SK-N-SH treated with all-trans-retinoic acid at 6 μM for 48 hours (cell line): ENCODE data around the gene SLC4A3.

ENCODE experiments used
- ARNTL ChIP-seq: fragments of 450-650 bp; formaldehyde crosslinking; IDR thresholded peaks from 2 replicates; pipeline ENCODE4 v1.5.0; 2020; ENCODE audit warnings: low read depth, mild to moderate bottlenecking, moderate library complexity, borderline replicate concordance
- CREB5 ChIP-seq: fragments of 250-450 bp; sonication (Bioruptor Pico); IDR thresholded peaks from 2 replicates; pipeline ENCODE4 v1.5.1; 2020; ENCODE audit warnings: low read depth, mild to moderate bottlenecking, moderate library complexity
- OSR1 ChIP-seq: fragments of 250-450 bp; sonication (Bioruptor Pico); IDR thresholded peaks from 2 replicates; pipeline ENCODE4 v1.8.0; 2022; ENCODE audit warnings: moderate library complexity, mild to moderate bottlenecking, inconsistent platforms
- RARB ChIP-seq: fragments of 250-450 bp; sonication (Bioruptor Pico); IDR thresholded peaks from 2 replicates; pipeline ENCODE4 v1.8.0; 2021; ENCODE audit warnings: mild to moderate bottlenecking, moderate library complexity
- SNAI2 ChIP-seq: fragments of 250-450 bp; sonication (Bioruptor Pico); IDR thresholded peaks from 2 replicates; pipeline ENCODE4 v1.5.0; 2020; ENCODE audit warnings: mild to moderate bottlenecking, moderate library complexity
- TSHZ2 ChIP-seq: fragments of 250-450 bp; sonication (Bioruptor Pico); IDR thresholded peaks from 2 replicates; pipeline ENCODE4 v1.5.0; 2020; ENCODE audit warnings: mild to moderate bottlenecking, moderate library complexity
- ZFP3 ChIP-seq: fragments of 250-450 bp; sonication (Bioruptor Pico); IDR thresholded peaks from 2 replicates; pipeline ENCODE4 v1.5.0; 2020; ENCODE audit warnings: mild to moderate bottlenecking, moderate library complexity
- ZNF565 ChIP-seq: fragments of 450-650 bp; formaldehyde crosslinking; conservative IDR thresholded peaks from 2 replicates; pipeline ENCODE4 v1.5.0; 2020; ENCODE audit warnings: low read depth, mild to moderate bottlenecking, moderate library complexity
- ZNF70 ChIP-seq: fragments of 450-650 bp; formaldehyde crosslinking; IDR thresholded peaks from 2 replicates; pipeline ENCODE4 v1.5.0; 2020; ENCODE audit warnings: mild to moderate bottlenecking, moderate library complexity
- TF ChIP-seq, protein P1 (sequence below): fragments of 250-450 bp; sonication (Bioruptor Pico); IDR thresholded peaks from 2 replicates; pipeline ENCODE4 v1.8.0; 2021; ENCODE audit warnings: low read depth, mild to moderate bottlenecking, moderate library complexity, borderline replicate concordance
- TF ChIP-seq, protein P2 (sequence below): fragments of 250-450 bp; sonication (Bioruptor Pico); IDR thresholded peaks from 2 replicates; pipeline ENCODE4 v1.8.0; 2020; ENCODE audit warnings: mild to moderate bottlenecking, moderate library complexity, borderline replicate concordance

GRCh38 chr2:219636941-219637841 lies 9.8 kb downstream of the SLC4A3 start:
- TF ChIP-seq ZFP3 (CRISPR knock-in tag), result no peak
- no peak for TF ChIP-seq ARNTL (CRISPR knock-in tag)
- no peak for TF ChIP-seq OSR1
- TF ChIP-seq RARB, result no peak
- no peak for TF ChIP-seq SNAI2
- no peak for TF ChIP-seq ZNF70 (CRISPR knock-in tag)
- no peak for TF ChIP-seq CREB5 (CRISPR knock-in tag)
- TF ChIP-seq, protein P1, sequence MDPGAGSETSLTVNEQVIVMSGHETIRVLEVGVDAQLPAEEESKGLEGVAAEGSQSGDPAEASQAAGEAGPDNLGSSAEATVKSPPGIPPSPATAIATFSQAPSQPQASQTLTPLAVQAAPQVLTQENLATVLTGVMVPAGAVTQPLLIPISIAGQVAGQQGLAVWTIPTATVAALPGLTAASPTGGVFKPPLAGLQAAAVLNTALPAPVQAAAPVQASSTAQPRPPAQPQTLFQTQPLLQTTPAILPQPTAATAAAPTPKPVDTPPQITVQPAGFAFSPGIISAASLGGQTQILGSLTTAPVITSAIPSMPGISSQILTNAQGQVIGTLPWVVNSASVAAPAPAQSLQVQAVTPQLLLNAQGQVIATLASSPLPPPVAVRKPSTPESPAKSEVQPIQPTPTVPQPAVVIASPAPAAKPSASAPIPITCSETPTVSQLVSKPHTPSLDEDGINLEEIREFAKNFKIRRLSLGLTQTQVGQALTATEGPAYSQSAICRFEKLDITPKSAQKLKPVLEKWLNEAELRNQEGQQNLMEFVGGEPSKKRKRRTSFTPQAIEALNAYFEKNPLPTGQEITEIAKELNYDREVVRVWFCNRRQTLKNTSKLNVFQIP (CRISPR knock-in tag), result no peak
- no peak for TF ChIP-seq TSHZ2 (CRISPR knock-in tag)
- TF ChIP-seq ZNF565 (CRISPR knock-in tag), result no peak
- TF ChIP-seq, protein P2, sequence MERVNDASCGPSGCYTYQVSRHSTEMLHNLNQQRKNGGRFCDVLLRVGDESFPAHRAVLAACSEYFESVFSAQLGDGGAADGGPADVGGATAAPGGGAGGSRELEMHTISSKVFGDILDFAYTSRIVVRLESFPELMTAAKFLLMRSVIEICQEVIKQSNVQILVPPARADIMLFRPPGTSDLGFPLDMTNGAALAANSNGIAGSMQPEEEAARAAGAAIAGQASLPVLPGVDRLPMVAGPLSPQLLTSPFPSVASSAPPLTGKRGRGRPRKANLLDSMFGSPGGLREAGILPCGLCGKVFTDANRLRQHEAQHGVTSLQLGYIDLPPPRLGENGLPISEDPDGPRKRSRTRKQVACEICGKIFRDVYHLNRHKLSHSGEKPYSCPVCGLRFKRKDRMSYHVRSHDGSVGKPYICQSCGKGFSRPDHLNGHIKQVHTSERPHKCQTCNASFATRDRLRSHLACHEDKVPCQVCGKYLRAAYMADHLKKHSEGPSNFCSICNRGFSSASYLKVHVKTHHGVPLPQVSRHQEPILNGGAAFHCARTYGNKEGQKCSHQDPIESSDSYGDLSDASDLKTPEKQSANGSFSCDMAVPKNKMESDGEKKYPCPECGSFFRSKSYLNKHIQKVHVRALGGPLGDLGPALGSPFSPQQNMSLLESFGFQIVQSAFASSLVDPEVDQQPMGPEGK, result no peak
